CD4-positive, alpha-beta T cell treated with Interleukin-10 for 1 hour (primary cell): ENCODE measurements around the gene CDC42EP4.
"Not testable (repeated sequence)": the region's sequence is repeated elsewhere in the genome, so short reads cannot be mapped to it uniquely, and the experiment has no call there.

Experiments used
- DNase-seq: peaks from one replicate; pipeline ENCODE4 v3.0.0-alpha.2; 2020

Gene CDC42EP4

GRCh38 chr17:73318836-73319235 is 7.0 kb upstream of the CDC42EP4 start:
- DNase-seq = no peak

GRCh38 chr17:73318427-73318813 is 6.6 kb upstream of the CDC42EP4 start:
- DNase-seq = no peak

- no peak for DNase-seq
These were observed 6.0 kb upstream of the CDC42EP4 start for GRCh38 chr17:73317513-73318426.

DNA sequence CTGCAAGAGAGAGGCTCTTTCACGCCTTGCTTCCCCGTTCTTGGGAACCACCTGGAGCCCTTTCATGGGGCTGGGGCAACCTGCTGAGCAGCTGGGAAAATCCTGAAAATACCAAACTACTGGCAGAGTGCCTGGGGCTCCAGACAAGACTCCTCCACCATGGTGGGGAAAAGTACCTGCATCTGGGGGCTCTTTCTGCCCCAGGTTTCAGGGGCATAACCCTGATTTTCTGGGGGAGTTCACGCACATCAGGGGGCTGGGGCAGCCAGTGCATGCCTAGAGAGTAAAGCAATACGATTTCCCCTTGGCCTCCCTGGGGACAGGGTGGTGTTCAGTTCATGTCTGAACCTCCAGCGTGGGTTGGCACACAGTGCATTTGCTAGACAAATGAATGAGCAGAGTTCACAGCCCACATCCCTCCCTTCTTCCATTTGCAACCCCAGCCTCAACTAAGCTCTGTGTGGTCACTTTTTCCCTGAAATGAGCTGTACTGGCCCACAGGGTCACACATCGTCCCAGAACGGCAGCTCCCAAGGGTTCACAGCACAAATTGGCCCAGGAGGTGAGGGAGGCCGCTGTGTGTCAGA is 5.2 kb upstream of the CDC42EP4 start:
- no peak for DNase-seq

DNA sequence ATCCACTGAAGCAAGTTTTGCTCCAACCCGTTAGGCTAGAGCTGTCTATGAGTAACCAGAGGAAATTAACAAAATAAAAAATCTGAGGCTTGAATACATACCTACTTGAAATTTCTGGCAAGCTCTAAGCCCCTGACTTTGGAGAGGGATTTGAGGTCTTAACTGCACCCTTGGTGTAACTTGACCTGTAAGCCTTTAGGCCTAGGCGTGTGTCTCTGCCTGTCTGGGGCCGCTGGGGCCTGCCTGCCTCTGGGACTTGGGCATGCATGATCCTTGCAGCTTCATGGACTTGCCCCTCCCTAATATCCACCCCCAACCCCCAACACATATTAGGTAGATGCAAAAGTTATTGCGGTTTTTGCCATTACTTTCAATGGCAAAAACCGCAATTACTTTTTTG is 3.7 kb upstream of the CDC42EP4 start:
- no peak for DNase-seq

- DNase-seq = no peak
These were observed 1.8 kb upstream of the CDC42EP4 start for GRCh38 chr17:73313526-73314127.

DNA sequence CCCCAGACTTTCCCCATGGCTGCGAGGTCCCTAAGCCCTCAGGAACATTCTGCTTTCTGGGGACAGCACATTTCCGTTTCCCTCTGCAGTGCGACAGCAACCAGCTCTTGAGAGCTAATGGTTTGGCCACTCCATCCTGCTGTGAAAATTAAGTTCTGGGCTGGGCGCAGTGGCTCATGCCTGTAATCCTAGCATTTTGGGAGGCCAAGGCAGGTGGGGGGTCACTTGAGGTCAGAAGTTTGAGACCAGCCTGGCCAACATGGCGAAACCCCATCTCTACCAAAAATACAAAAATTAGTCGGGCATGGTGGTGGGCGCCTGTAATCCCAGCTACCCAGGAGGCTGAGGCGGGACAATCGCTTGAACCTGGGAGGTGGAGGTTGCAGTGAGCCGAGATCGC is 1.1 kb upstream of the CDC42EP4 start:
- DNase-seq = not testable (repeated sequence)

DNA sequence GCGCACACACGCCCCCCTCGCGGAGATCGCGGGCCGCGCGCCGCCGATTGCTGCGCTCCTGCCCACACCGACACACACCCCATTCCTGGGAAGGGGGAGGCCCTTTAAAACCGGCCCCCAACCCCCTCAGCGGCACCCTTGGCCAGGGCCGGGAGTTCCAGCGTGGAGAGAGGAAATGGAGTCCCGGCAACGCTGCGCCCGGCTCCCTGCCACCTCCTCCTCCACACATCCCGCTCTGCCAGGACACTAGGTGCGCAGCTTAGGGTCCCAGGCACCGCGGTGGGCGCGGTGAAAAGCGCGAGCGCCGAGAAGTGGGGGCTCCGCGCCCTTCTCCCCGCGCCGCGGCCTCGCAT is 397 bp downstream of the CDC42EP4 start:
- no peak for DNase-seq

GRCh38 chr17:73309727-73310596 is 1.8 kb downstream of the CDC42EP4 start:
- DNase-seq = no peak

GRCh38 chr17:73308959-73309358 is 2.8 kb downstream of the CDC42EP4 start:
- not testable (repeated sequence) for DNase-seq

DNA sequence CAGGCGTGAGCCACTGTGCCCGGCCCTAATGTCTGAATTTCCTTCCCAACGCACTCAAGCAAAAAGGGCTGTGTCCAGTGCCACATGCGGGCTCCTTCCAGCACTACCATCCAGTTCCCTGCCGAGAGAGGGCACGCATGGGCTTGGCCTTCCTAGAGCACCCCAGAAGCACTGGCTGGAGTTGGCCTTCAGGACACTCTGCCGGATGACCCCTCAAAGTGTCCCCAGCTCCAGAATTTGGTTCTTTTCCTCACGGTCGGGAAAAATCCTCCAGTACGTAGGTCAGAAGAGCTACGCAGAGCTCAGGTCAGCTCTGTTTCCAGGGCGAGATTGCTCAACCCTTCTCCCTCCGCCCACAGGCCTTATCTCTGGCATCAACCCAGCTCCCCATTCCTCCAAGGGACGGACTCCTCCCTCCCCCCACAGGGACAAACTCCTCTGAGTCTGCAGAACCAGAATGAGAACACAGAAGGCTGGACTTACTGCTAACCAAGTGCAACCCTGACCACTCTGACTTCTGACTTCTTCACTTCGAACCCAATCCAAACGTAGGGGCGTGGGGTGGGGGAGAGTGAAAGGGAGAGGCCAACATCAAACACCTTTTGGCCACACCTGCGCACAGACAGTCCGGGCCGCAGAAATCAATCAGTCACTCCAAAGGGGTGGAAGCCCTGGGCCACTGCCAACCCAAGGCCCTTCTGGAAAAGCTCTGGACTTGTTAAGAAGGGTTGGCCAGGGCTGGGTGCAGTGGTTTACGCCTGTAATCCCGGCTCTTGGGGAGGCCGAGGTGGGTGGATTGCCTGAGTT is 3.6 kb downstream of the CDC42EP4 start:
- DNase-seq = no peak

GRCh38 chr17:73307130-73307529 is 4.7 kb downstream of the CDC42EP4 start:
- DNase-seq = no peak

DNA sequence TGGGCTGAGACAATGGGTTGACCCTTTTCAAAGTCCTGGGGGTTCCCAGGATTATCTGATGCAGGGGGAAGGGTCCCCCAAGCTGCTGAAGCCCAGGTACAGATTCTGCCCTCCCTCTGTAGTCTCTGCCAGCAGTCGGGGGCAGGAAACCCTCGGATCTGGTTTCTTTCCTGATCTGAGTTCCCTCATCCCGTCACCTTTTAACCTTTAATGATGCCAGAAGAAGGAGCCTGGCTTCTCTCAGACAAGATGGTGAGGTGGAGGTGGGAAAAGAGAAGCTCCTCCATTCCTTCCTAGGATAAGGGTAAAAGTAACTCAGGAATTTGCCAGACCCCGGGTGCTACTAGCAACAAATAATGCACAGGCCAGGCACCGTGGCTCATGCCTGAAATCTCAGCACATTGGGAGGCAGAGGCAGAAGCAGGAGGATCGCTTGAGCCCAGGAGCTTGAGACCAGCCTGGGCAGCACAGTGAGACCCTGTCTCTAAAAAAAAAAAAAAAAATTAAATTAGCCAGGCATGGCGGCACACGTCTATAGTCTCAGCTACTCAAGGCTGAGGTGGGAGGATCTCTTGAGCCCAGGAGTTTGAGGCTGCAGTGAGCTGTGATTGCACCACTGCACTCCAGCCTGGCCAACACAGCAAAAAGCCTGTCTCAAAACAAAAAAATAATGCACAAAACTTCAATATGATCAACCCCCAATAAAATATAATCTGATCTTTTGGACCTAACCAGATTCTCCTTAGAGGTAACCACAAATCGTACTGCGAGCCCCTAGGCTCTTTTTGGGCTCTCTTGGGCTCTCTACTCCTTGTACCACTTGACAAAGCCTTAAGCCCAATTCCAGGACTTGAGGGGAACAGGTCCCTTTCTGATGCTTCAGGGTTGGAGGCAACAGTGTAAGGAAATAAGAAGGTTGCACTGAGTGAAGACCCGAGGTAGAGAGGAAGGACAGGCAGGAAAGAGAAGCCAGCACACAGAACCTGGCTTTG is 5.7 kb downstream of the CDC42EP4 start:
- no peak for DNase-seq

- DNase-seq = no peak
These were observed 6.6 kb downstream of the CDC42EP4 start for GRCh38 chr17:73304971-73305812.

GRCh38 chr17:73304438-73304837 is 7.4 kb downstream of the CDC42EP4 start:
- DNase-seq = no peak

DNA sequence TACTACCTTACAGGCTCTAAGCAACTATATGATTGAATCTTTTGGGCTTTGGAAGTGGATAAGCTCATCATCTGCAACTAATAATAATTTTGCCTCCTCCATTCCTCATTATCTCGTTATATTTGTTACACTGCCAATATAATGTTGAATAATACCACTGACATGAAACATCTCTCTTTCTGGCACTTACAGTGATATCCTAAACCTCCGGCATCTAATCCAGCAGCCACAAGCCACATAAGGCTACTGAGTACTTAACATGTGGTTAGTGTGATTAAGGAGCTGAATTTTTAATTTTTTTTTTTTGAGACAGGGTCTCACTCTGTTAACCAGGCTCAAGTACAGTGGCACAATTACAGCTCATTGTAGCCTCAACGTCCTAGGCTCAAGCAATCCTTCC is 9.6 kb downstream of the CDC42EP4 start:
- DNase-seq = no peak

GRCh38 chr17:73301369-73301768 is 10.4 kb downstream of the CDC42EP4 start:
- DNase-seq = no peak

- no peak for DNase-seq
These were observed 11.4 kb downstream of the CDC42EP4 start for GRCh38 chr17:73300392-73300791.

GRCh38 chr17:73297934-73298861 is 13.6 kb downstream of the CDC42EP4 start:
- DNase-seq = no peak
